ENCODE results near the gene FUT2. TPM values are rescaled to one million over a fixed set of nuclear protein-coding genes. Genes with fewer than 3 reads are reported as not detected.

The FUT2 gene
- total RNA-seq = 101 TPM

- peak; percentile 79 for ATAC-seq
Observed at GRCh38 chr19:48695743-48696352, at the start of gene FUT2. Gene FUT2, plus strand, starts transcription at chr19:48695971. Its CDS starts 6,986 bp downstream, at chr19:48702957.

- ATAC-seq = peak; percentile 82
Observed at GRCh38 chr19:48646001-48646721, 49.6 kb upstream of the FUT2 start, which contains the start of gene CA11. Gene CA11, minus strand, starts transcription at chr19:48646187. Its CDS starts 555 bp downstream, at chr19:48645632.

- ATAC-seq = no peak
Observed at GRCh38 chr19:48646722-48647216, 49.0 kb upstream of the FUT2 start.

GRCh38 chr19:48648134-48648533 is 47.6 kb upstream of the FUT2 start:
- ATAC-seq = no peak

GRCh38 chr19:48650974-48651682 is 44.6 kb upstream of the FUT2 start:
- ATAC-seq = no peak

- no peak for ATAC-seq
Observed at GRCh38 chr19:48651683-48652048, 44.1 kb upstream of the FUT2 start.

- ATAC-seq = no peak
Observed at GRCh38 chr19:48654299-48655059, 41.3 kb upstream of the FUT2 start.

- peak; percentile 19 for ATAC-seq
Observed at GRCh38 chr19:48656840-48657474, 38.8 kb upstream of the FUT2 start.

GRCh38 chr19:48657828-48658227 is 37.9 kb upstream of the FUT2 start:
- peak; percentile 5 for ATAC-seq

GRCh38 chr19:48658483-48658882 is 37.3 kb upstream of the FUT2 start:
- ATAC-seq = no peak

GRCh38 chr19:48659768-48660167 is 36.0 kb upstream of the FUT2 start:
- ATAC-seq = peak; percentile 25

GRCh38 chr19:48660852-48661710 is 34.7 kb upstream of the FUT2 start:
- peak; percentile 80 for ATAC-seq

- ATAC-seq = peak; percentile 11
Observed at GRCh38 chr19:48661711-48662090, 34.1 kb upstream of the FUT2 start.

GRCh38 chr19:48663667-48664066 is 32.1 kb upstream of the FUT2 start:
- ATAC-seq = no peak

GRCh38 chr19:48664476-48664875 is 31.3 kb upstream of the FUT2 start:
- no peak for ATAC-seq

GRCh38 chr19:48665786-48666185 is 30.0 kb upstream of the FUT2 start:
- no peak for ATAC-seq

- no peak for ATAC-seq
Observed at GRCh38 chr19:48668332-48668731, 27.4 kb upstream of the FUT2 start.

- no peak for ATAC-seq
Observed at GRCh38 chr19:48668761-48669160, 27.0 kb upstream of the FUT2 start.

GRCh38 chr19:48669903-48670668 is 25.7 kb upstream of the FUT2 start:
- ATAC-seq = no peak

- no peak for ATAC-seq
Observed at GRCh38 chr19:48670699-48671445, 24.9 kb upstream of the FUT2 start.
